Cortex of kidney (tissue), 1 donor: Measurements from ENCODE around the gene BLID.

Source experiments
- DNase-seq: peaks from one replicate; lab custom pipeline; 2025; lab: John Stamatoyannopoulos, UW

The BLID gene

DNA sequence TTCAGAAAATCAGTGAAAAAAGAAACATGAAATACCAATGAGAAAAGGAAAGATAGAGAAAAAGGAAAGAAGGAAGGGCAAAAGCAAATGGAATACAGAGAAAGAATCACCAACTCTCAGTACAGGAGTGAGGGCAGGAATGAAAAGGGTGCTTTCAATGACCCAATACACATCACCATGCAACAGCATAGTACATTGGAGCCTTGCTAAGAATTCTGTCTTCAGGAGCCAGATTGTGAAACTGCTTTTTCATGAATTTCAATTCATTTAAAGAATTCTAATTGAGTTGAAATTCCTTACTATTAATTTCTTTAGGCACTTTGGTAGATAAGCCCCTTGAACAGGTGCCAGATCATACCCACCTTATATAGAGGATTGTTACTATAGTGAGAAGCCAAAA is 34.9 kb downstream of the BLID start:
- no peak for DNase-seq

DNA sequence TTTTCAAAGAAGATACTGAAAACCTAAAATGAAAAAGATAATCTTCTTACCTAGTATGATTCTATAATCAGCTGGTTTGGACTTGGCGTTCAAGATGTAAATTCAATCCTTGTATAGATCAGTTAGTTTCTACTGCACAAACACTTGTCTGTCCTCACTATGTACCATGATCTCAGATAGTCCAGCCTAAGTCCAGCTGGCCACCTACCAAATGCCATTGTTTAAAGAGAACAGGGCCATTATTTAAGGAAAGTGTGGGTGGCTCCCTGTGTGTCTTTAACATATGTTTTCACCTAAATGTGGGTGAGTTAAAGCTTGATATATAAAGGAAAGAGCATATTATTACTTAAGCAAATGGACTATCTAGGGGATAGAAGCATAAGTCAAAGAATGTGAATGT is 38.6 kb downstream of the BLID start:
- no peak for DNase-seq

- DNase-seq = no peak
Measured at GRCh38 chr11:122076512-122077120, 39.4 kb downstream of the BLID start.

GRCh38 chr11:122075016-122075415 is 41.0 kb downstream of the BLID start:
- no peak for DNase-seq

DNA sequence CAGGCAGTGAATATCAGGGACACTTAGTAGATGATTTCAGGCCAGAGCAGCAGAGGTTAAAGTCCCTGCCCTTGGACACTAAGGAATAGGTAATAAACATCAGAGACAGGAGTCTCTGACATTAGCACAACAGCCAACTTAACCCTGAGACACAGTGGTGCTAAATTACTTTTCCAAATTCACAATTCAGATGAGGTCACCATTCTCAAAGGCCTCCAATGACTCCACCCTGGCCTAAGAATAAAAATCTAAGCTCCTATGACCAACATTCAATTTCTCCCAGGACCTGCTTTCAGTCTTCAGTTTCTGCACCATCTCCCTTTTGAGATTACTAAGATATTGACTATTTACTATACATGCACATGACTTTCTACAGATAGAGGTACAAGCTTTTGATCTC is 42.0 kb downstream of the BLID start:
- no peak for DNase-seq

DNA sequence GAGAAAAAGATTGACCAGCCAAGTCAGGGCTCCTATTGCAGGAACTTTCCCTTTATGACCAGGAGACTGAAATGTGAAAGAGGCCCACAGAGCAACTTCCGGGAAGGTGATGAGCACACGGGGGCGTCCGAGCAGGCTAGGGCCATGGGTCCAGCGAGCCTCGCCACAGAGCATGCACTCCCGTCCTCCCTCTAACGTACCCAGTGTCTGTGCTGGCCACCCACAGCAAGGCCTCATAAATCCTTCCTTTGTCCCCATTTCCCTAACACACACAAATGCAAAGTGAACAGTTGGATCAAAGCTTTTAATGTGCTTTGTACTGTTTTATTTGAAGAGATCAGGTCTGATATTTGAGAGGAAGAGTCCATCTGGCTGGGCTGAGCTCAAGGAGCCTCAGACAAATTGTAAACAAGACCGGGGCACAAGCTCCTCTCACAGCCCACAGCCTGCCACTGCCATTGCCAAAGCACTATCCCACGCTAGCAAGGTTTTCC is 44.3 kb downstream of the BLID start:
- DNase-seq = no peak

GRCh38 chr11:122069707-122070360 is 46.2 kb downstream of the BLID start:
- DNase-seq = no peak

GRCh38 chr11:122068837-122069236 is 47.2 kb downstream of the BLID start:
- DNase-seq = no peak

GRCh38 chr11:122068141-122068540 is 47.9 kb downstream of the BLID start:
- no peak for DNase-seq
